H1 (cell line): ENCODE measurements around the gene RPL38. TPM values are rescaled to one million over a fixed set of nuclear protein-coding genes. Genes with fewer than 3 reads are reported as not detected.

Experiments
- CTCF ChIA-PET: fragments of 300-600 bp; sonication (Branson Sonifier 250); formaldehyde crosslinking; loops from one replicate; lab custom pipeline; 2021; ENCODE audit not compliant: partially characterized antibody; lab: Charles Lee
- POLR2A ChIA-PET: fragments of 300-600 bp; sonication (Branson Sonifier 250); formaldehyde crosslinking; loops from one replicate; lab custom pipeline; 2021; ENCODE audit warnings: inconsistent platforms; ENCODE audit not compliant: partially characterized antibody; lab: Charles Lee
- DNase-seq, 2 experiments: peaks; one replicate each; pipeline versions ENCODE4 v3.0.0 to v3.0.0-alpha.2; 2010 to 2022; ENCODE audit warnings: low spot score in 2 of 2, low read depth in 1 of 2, mixed read lengths in 1 of 2
- FAIRE-seq: peaks from 2 replicates; lab custom pipeline; 2011; peaks lifted over from hg19 to GRCh38; lab: Jason Lieb, UNC
- H2AFZ ChIP-seq: 2 replicates; pipeline ENCODE4 v1.8.1; 2012; ENCODE audit warnings: low read length, inconsistent platforms
- H2AK5ac ChIP-seq: 2 replicates; pipeline ENCODE4 v1.6.1; 2013; ENCODE audit warnings: low read depth, low read length
- H2BK120ac ChIP-seq: replicated peaks from 2 replicates; pipeline ENCODE3; 2013; ENCODE audit warnings: low read depth, low read length, inconsistent platforms
- H2BK12ac ChIP-seq: 2 replicates; pipeline ENCODE4 v1.6.1; 2013; ENCODE audit warnings: low read depth, low read length
- H2BK15ac ChIP-seq: 2 replicates; pipeline ENCODE4 v1.6.1; 2013; ENCODE audit warnings: low read length
- H2BK20ac ChIP-seq: 2 replicates; pipeline ENCODE4 v1.6.1; 2013; ENCODE audit warnings: low read length
- H2BK5ac ChIP-seq: 2 replicates; pipeline ENCODE4 v1.6.1; 2013; ENCODE audit warnings: low read depth, low read length
- H3K14ac ChIP-seq: 2 replicates; pipeline ENCODE4 v1.6.1; 2013; ENCODE audit warnings: inconsistent platforms; ENCODE audit not compliant: insufficient read length
- H3K18ac ChIP-seq: 2 replicates; pipeline ENCODE4 v1.6.1; 2013; ENCODE audit warnings: low read length; ENCODE audit errors: extremely low read depth
- H3K23ac ChIP-seq: 2 replicates; pipeline ENCODE4 v1.6.1; 2013; ENCODE audit warnings: inconsistent platforms; ENCODE audit not compliant: insufficient read length
- H3K23me2 ChIP-seq: 2 replicates; pipeline ENCODE4 v1.6.1; 2013; ENCODE audit warnings: low read depth, low read length
- H3K27ac ChIP-seq: 2 replicates; pipeline ENCODE4 v1.6.1; 2011; ENCODE audit warnings: low read depth, low read length, inconsistent platforms
- H3K27me3 ChIP-seq, 4 experiments: replicated peaks in 1 of 4; 1 replicate in 1 of 4; 2 replicates in 3 of 4; pipeline versions ENCODE4 v1.6.1 to v1.8.1; 2011 to 2013; ENCODE audit warnings: low read length in 3 of 4, mild to moderate bottlenecking in 3 of 4, inconsistent platforms in 2 of 4, mixed read lengths in 2 of 4, moderate library complexity in 1 of 4; ENCODE audit not compliant: control insufficient read depth in 3 of 4, insufficient read depth in 3 of 4; ENCODE audit errors: extremely low read depth in 1 of 4
- H3K36me3 ChIP-seq, 4 experiments: 2 replicates each; pipeline versions ENCODE4 v1.6.1 to v1.8.1; 2011 to 2013; ENCODE audit warnings: mild to moderate bottlenecking in 4 of 4, low read length in 3 of 4, moderate library complexity in 2 of 4, control low read depth in 1 of 4, inconsistent platforms in 1 of 4; ENCODE audit not compliant: insufficient read depth in 4 of 4, control insufficient read depth in 2 of 4
- H3K4ac ChIP-seq: replicated peaks from 2 replicates; pipeline ENCODE3; 2013; ENCODE audit warnings: low read length, low read depth, mixed read lengths, inconsistent platforms; ENCODE audit not compliant: insufficient read length
- H3K4me1 ChIP-seq, 4 experiments: replicated peaks in 1 of 4; 1 replicate in 1 of 4; 2 replicates in 3 of 4; pipeline versions ENCODE4 v1.6.1 to v1.8.1; 2011 to 2013; ENCODE audit warnings: low read length in 3 of 4, inconsistent platforms in 2 of 4, mixed read lengths in 1 of 4; ENCODE audit not compliant: insufficient read depth in 4 of 4, control insufficient read depth in 3 of 4
- H3K4me2 ChIP-seq, 2 experiments: 2 replicates each; pipeline versions ENCODE4 v1.6.1 to v1.8.1; 2011 to 2013; ENCODE audit warnings: low read depth in 2 of 2, low read length in 2 of 2, control low read depth in 1 of 2, inconsistent platforms in 1 of 2, mild to moderate bottlenecking in 1 of 2; ENCODE audit not compliant: insufficient read depth in 1 of 2
- H3K4me3 ChIP-seq, 4 experiments: fragments of 200-600, 300-600 bp in 1 of 4; sonication (generic), shearing (Covaris generic), sonication (Bioruptor Twin) in 1 of 4; 2 replicates each; pipeline versions ENCODE4 v1.5.1 to v1.8.1; 2011 to 2016; ENCODE audit warnings: low read length in 4 of 4, low read depth in 3 of 4, control low read depth in 2 of 4, inconsistent platforms in 2 of 4, mild to moderate bottlenecking in 2 of 4, mixed read lengths in 1 of 4, moderate library complexity in 1 of 4; ENCODE audit not compliant: insufficient read depth in 2 of 4; ENCODE audit errors: extremely low read depth in 1 of 4
- H3K56ac ChIP-seq: replicated peaks from 2 replicates; pipeline ENCODE3; 2013; ENCODE audit warnings: low read depth, mild to moderate bottlenecking, mixed read lengths, low read length, inconsistent platforms; ENCODE audit not compliant: insufficient read length
- H3K79me1 ChIP-seq: 2 replicates; pipeline ENCODE4 v1.6.1; 2013; ENCODE audit warnings: low read depth, low read length, control low read depth
- H3K79me2 ChIP-seq, 2 experiments: 2 replicates each; pipeline versions ENCODE4 v1.6.1 to v1.8.1; 2012 to 2013; ENCODE audit warnings: low read length in 2 of 2, mild to moderate bottlenecking in 2 of 2, inconsistent platforms in 1 of 2; ENCODE audit not compliant: insufficient read depth in 2 of 2, control insufficient read depth in 1 of 2
- H3K9ac ChIP-seq, 4 experiments: replicated peaks in 1 of 4; 1 replicate in 1 of 4; 2 replicates in 3 of 4; pipeline versions ENCODE4 v1.6.1 to v1.8.1; 2011 to 2013; ENCODE audit warnings: low read depth in 3 of 4, low read length in 3 of 4, control low read depth in 2 of 4, mild to moderate bottlenecking in 2 of 4, moderate library complexity in 2 of 4, inconsistent platforms in 1 of 4; ENCODE audit errors: extremely low read depth in 1 of 4
- H3K9me3 ChIP-seq, 2 experiments: 2 replicates each; pipeline versions ENCODE4 v1.6.1 to v1.8.1; 2012 to 2013; ENCODE audit warnings: mild to moderate bottlenecking in 2 of 2, moderate library complexity in 2 of 2, control low read depth in 1 of 2, inconsistent platforms in 1 of 2, low read depth in 1 of 2, low read length in 1 of 2, mixed read lengths in 1 of 2; ENCODE audit not compliant: insufficient read depth in 2 of 2
- H4K20me1 ChIP-seq, 2 experiments: replicated peaks in 1 of 2; 2 replicates each; pipeline versions ENCODE3 to v1.8.1; 2011 to 2013; ENCODE audit warnings: inconsistent platforms in 2 of 2, low read length in 2 of 2, mild to moderate bottlenecking in 1 of 2; ENCODE audit not compliant: insufficient read depth in 2 of 2, control insufficient read depth in 1 of 2
- H4K5ac ChIP-seq: 2 replicates; pipeline ENCODE4 v1.6.1; 2013; ENCODE audit warnings: low read length, low read depth, mixed read lengths, inconsistent platforms; ENCODE audit not compliant: insufficient read length
- H4K8ac ChIP-seq: 2 replicates; pipeline ENCODE4 v1.8.0; 2013; ENCODE audit warnings: mild to moderate bottlenecking, moderate library complexity, low read length, inconsistent platforms; ENCODE audit not compliant: insufficient read depth; ENCODE audit errors: extremely low read depth
- H4K91ac ChIP-seq: replicated peaks from 2 replicates; pipeline ENCODE3; 2013; ENCODE audit warnings: low read length, mixed read lengths, inconsistent platforms; ENCODE audit not compliant: insufficient read length
- CHD2 ChIP-seq: IDR thresholded peaks from 2 replicates; pipeline ENCODE4 v1.6.1; 2012; ENCODE audit warnings: low read length, improper control_type of control experiment
- SP1 ChIP-seq: IDR thresholded peaks from 2 replicates; pipeline ENCODE4 v1.6.1; 2011; ENCODE audit warnings: low read depth, low read length
- WGBS, 2 experiments: shearing (Covaris generic) in 1 of 2; methylation state at CpG; one replicate each; pipeline versions ENCODE4 v1.1.6 to v1.1.7; 2013 to 2015; ENCODE audit warnings: low lambda C conversion rate in 2 of 2, mixed read lengths in 2 of 2, inconsistent platforms in 1 of 2, low coverage in 1 of 2, missing lambda C conversion rate in 1 of 2; ENCODE audit not compliant: insufficient replicate concordance in 2 of 2, insufficient coverage in 1 of 2, insufficient read length in 1 of 2; ENCODE audit errors: extremely low coverage in 1 of 2, missing lambda C conversion rate in 1 of 2; 5-methylcytosine and 5-hydroxymethylcytosine counted together
- polyA plus RNA-seq, 7 experiments: library from polyadenylated mRNA; depleted of rRNA in 3 of 7; stranded (reverse) in 5 of 7; unstranded in 2 of 7; fragments of >200 nt in 5 of 7; fragments of 200-250 nt in 2 of 7; gene quantifications; 1 replicate in 5 of 7; 2 replicates in 1 of 7; 4 replicates in 1 of 7; pipeline versions ENCODE4 v1.2.1 to v1.2.3, GENCODE V29; 2011 to 2013; ENCODE audit warnings: missing spikeins in 2 of 7, mixed read lengths in 2 of 7
- total RNA-seq: library from RNA; stranded (reverse); fragmentation: NEBNext Ultra II Directional; extraction: Animal tissue kit (Norgen Biotek cat#: 25700); gene quantifications from 2 replicates; pipeline ENCODE4 v1.2.1, GENCODE V29; 2021

Gene RPL38
- total and polyA plus RNA-seq, 2 of the 8 experiments (the other 6 are each of a cell fraction or from before 2014, with no cell fraction given), result 412 to 1,195 TPM

GRCh38 chr17:74216505-74216904, 13.0 kb downstream of the RPL38 start:
- WGBS, 2 experiments, result 81% methylated on average over 5 of the region's 5 CpGs; no CpG with 5 or more reads in 1 of the 2 experiments

More at GRCh38 chr17:74216505-74216904, 13.0 kb downstream of the RPL38 start:
- no peak overlapping the region for H3K14ac ChIP-seq
- H3K27ac ChIP-seq, result no peak overlapping the region
- DNase-seq (no peak), FAIRE-seq (no peak)
- no peak overlapping the region for H2BK12ac ChIP-seq
- H3K23me2 ChIP-seq, result peaks cover 21% of the 10 kb centered on the region
- H2BK15ac ChIP-seq, result no peak overlapping the region
- no peak overlapping the region for H3K56ac ChIP-seq
- no peaks in the 10 kb centered on the region; the same call in 1 of the 2 replicates for H3K79me1 ChIP-seq
- no peak overlapping the region for H2BK20ac ChIP-seq
- no peaks in the 10 kb centered on the region for H3K36me3 ChIP-seq
- no peak overlapping the region for H2AFZ ChIP-seq
- no peak overlapping the region for H3K9ac ChIP-seq
- H3K23ac ChIP-seq, result no peak overlapping the region
- H3K18ac ChIP-seq, result no peak overlapping the region
- H4K91ac ChIP-seq, result no peak overlapping the region
- no peak overlapping the region for H4K5ac ChIP-seq
- H3K27me3 ChIP-seq, result peaks cover 2 to 20% (median 11%) of the 10 kb centered on the region in 4 experiments; a peak in 6 of 7 replicates
- no peak overlapping the region for H2BK120ac ChIP-seq
- no peaks in the 10 kb centered on the region for H3K79me2 ChIP-seq
- ChIA-PET CTCF (interaction anchor here (0.6 to 1.7 kb wide), 7 partner anchors 8 to 171 kb away, joined by 3 to 7 read pairs (median 3); partner anchors contain the start of gene RPL38), POLR2A (interaction anchor here (0.6 to 2.1 kb wide), 4 partner anchors 8 to 21 kb away, joined by 3 to 10 read pairs (median 8); no protein-coding TSS in a partner anchor)
- H3K4ac ChIP-seq, result no peak overlapping the region
- no peak overlapping the region for H4K8ac ChIP-seq
- no peak overlapping the region for H2AK5ac ChIP-seq
- H3K4me3 ChIP-seq, result no peak overlapping the region
- H3K9me3 ChIP-seq, result no peaks in the 10 kb centered on the region
- no peaks in the 10 kb centered on the region for H4K20me1 ChIP-seq
- TF ChIP-seq SP1 (no peak), CHD2 (no peak)
- no peak overlapping the region for H2BK5ac ChIP-seq
- H3K4me1 ChIP-seq, result peaks cover 0 to 12% (median 11%) of the 10 kb centered on the region in 4 experiments; a peak in 6 of 7 replicates
- no peak overlapping the region for H3K4me2 ChIP-seq
